Measurements from ENCODE around the gene OIP5. TPM values are rescaled to one million over a fixed set of nuclear protein-coding genes. Genes with fewer than 3 reads are reported as not detected.

OIP5 gene
- total RNA-seq: 1 to 10 TPM in 1 of 6 experiments, under 1 TPM in 4, not detected in 1; 0.23 to 1.1 (median 0.82) TPM
- long read RNA-seq: 0 reads

DNA sequence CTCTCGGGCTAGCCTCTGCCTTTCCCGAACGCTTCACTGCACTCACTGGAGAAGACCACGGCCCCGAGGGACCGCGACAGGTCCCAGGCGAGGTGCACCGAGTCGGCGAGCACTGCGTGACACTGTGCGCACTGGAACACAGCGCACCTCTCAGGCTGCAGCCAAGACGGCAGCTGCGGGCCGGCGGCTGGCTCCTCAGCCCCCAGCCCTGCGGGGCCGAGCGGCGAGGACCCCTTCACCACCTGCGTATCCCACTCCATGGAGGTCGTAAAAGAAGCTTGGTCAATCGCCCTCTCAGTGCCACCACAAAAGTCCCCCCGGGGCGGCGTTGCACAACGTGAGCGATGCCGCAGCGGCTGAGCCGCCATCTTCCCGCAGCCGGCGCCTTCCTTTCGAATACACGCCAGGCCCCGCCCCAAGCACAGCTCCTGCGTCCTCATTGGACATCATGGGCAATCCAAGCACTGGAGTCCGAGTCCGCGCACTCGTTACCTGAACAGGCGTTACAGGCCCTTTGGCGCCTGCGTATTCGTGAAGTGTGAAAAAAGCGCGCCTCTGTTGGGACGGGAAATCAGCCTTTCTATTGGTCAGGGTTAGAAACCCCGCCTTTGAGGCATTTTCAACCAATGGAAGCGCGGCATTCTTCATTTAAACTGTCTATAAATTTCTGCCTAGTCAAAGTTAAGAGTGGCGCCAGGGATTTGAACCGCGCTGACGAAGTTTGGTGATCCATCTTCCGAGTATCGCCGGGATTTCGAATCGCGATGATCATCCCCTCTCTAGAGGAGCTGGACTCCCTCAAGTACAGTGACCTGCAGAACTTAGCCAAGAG is at the start of gene OIP5, which contains the start of gene NUSAP1:
OIP5 (minus strand) TSS at position 398 of the 832 bp plus-strand sequence; CDS start at position 368, 30 bp downstream.
NUSAP1 (plus strand) TSS at position 688 of the 832 bp plus-strand sequence; CDS start at position 765, 77 bp downstream.
- peak within 1 kb of the TSS; percentile 82 to 88 (median 83) for H3K27ac ChIP-seq

DNA sequence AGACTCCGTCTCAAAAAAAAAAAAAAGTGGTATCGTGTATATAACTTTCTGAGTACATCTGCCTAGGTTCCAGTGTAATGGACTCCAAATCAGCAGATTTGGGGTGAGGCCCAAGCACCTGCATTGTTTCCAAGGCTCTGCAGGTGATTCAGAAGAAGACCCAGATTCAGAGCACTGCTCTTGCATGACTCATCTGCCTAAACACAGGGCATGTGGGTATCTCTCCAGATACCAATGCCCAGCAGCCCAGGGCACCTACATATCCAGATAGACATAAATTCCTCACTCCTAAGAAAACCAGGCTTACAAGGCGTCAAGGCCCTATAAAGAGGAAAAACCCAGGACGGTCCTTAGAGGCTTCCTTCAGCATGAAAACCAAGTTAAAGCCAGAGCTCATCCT is 45.6 kb upstream of the OIP5 start:
- WGBS (ENCODE audit: insufficient coverage, low coverage, low lambda C conversion rate, missing lambda C conversion rate): 92% methylated on average over 2 of the region's 4 CpGs
- intact Hi-C loops (cut with DNase I): no loop called here
- no peak for ATAC-seq

More for the DNA sequence above, at the start of gene OIP5, which contains the start of gene NUSAP1:
- Histone ChIP-seq H3K27me3 (no peaks in the 10 kb centered on the region), H3K9me3 (no peaks in the 10 kb centered on the region), H3K4me3 (peak within 1 kb of the TSS; percentile 88 to 99 (median 97)), H3K36me3 (no peaks in the 10 kb centered on the region), H3K4me1 (peaks cover 0 to 5% (median 0%) of the 10 kb centered on the region in 4 donors)
- TF ChIP-seq, protein P1, sequence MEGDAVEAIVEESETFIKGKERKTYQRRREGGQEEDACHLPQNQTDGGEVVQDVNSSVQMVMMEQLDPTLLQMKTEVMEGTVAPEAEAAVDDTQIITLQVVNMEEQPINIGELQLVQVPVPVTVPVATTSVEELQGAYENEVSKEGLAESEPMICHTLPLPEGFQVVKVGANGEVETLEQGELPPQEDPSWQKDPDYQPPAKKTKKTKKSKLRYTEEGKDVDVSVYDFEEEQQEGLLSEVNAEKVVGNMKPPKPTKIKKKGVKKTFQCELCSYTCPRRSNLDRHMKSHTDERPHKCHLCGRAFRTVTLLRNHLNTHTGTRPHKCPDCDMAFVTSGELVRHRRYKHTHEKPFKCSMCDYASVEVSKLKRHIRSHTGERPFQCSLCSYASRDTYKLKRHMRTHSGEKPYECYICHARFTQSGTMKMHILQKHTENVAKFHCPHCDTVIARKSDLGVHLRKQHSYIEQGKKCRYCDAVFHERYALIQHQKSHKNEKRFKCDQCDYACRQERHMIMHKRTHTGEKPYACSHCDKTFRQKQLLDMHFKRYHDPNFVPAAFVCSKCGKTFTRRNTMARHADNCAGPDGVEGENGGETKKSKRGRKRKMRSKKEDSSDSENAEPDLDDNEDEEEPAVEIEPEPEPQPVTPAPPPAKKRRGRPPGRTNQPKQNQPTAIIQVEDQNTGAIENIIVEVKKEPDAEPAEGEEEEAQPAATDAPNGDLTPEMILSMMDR (IDR thresholded peaks at IDR 0.05): peak in 2 of 4 donors; percentile 60 to 64
- TF ChIP-seq POLR2A (IDR thresholded peaks at IDR 0.05): peak; percentile 80
- peak; percentile 96 to 99 (median 97) for ATAC-seq
- intact Hi-C loops (cut with DNase I): no loop called here
- WGBS (ENCODE audit: insufficient coverage, low coverage, low lambda C conversion rate, missing lambda C conversion rate): under 1% methylated on average over 33 of the region's 64 CpGs
- DNase-seq: peak; percentile 98 to 99 (median 99)

DNA sequence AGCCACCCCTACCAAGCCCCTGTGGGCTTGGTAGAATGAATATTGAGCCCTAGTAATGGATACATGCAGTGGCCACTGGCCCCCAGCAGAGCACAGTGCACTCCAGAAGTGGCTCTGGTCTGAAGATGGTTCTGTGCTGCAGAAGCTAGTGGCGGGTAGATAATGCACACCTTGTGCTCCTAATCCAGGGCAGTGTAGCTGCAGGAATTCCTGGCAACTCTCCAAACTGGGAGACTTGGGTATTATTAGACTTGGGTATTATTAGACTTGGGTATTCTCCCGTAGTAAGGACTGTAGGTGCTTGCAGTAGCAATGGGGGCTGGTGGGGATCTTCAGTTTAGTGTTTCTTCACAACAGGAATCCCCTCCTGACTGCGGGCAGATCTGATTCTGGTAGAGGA is 35.0 kb upstream of the OIP5 start:
- Histone ChIP-seq H3K9me3 (no peaks in the 10 kb centered on the region), H3K4me3 (no peak overlapping the region), H3K27ac (no peak overlapping the region), H3K4me1 (no peaks in the 10 kb centered on the region), H3K36me3 (no peaks in the 10 kb centered on the region), H3K27me3 (no peaks in the 10 kb centered on the region)
- no CpG with 5 or more reads among the region's 3 CpGs for WGBS (ENCODE audit: insufficient coverage, low coverage, low lambda C conversion rate, missing lambda C conversion rate)
- intact Hi-C loops (cut with DNase I): no loop called here
- TF ChIP-seq, protein P1 (IDR thresholded peaks at IDR 0.05): no peak
- TF ChIP-seq POLR2A (IDR thresholded peaks at IDR 0.05): no peak
- ATAC-seq (no peak), DNase-seq (no peak)

More for the DNA sequence above, 45.6 kb upstream of the OIP5 start:
- H3K36me3 ChIP-seq: no peaks in the 10 kb centered on the region
- no peak overlapping the region for H3K4me3 ChIP-seq
- H3K4me1 ChIP-seq: no peaks in the 10 kb centered on the region
- no peaks in the 10 kb centered on the region for H3K9me3 ChIP-seq
- no peaks in the 10 kb centered on the region for H3K27me3 ChIP-seq
- H3K27ac ChIP-seq: no peak overlapping the region
- TF ChIP-seq POLR2A (IDR thresholded peaks at IDR 0.05): no peak
- TF ChIP-seq, protein P1 (IDR thresholded peaks at IDR 0.05): no peak
- DNase-seq: no peak

DNA sequence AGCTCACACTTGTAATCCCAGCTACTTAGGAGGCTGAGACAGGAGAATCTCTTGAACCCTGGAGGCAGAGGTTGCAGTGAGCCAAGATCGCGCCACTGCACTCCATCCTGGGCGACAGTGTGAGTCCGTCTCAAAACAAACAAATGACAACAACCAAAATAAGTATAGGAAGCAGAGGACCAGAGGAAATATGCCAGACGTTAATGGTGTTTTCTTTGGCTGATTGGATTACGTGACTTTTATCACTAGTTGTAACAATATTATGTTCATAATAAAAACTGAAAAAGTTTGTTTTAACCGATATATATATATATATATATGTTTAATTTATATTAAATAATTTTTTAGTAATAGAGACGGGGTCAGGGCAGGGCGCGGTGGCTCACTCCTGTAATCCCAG is 22.0 kb upstream of the OIP5 start:
- WGBS (ENCODE audit: insufficient coverage, low coverage, low lambda C conversion rate, missing lambda C conversion rate): 86% methylated on average over 10 of the region's 10 CpGs

More for the DNA sequence above, 22.0 kb upstream of the OIP5 start:
- Histone ChIP-seq H3K27ac (no peak overlapping the region), H3K4me1 (no peaks in the 10 kb centered on the region), H3K27me3 (no peaks in the 10 kb centered on the region), H3K4me3 (no peak overlapping the region), H3K36me3 (peaks cover 0 to 3% (median 0%) of the 10 kb centered on the region in 4 donors), H3K9me3 (no peaks in the 10 kb centered on the region)
- ATAC-seq (no peak), DNase-seq (no peak)
- TF ChIP-seq POLR2A (IDR thresholded peaks at IDR 0.05): no peak
- TF ChIP-seq, protein P1 (IDR thresholded peaks at IDR 0.05): no peak
- intact Hi-C loops (cut with DNase I): no loop called here
